ENCODE measurements around the gene GNAT2.

Gene GNAT2

DNA sequence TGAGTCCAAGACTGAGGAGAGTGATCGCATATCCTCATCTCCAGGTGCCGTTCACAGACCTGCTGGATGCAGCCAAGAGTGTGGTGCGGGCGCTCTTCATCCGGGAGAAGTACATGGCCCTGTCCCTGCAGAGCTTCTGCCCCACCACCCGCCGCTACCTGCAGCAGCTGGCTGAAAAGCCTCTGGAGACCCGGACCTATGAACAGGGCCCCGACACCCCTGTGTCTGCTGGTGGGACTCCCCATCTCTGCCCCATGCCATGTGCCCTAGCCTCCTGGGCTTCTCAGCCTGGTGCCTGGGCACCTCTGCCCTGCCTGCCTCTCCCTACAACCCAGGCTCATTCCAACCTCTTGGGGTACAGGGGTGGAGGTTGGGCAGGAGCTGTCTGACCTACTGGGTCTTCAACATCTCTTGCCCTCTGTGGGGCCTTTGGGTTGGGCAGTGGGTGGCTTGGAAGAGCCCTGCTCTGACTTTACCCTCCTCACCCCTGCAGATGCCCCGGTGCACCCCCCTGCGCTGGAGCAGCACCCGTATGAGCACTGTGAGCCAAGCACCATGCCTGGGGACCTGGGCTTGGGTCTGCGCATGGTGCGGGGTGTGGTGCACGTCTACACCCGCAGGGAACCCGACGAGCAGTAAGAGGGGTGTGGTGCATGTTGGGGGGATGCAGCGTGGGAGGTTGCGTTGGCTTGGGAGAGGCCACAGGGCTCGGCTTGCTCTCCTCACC, 7.4 kb upstream of the GNAT2 start:
- no peak for DNase-seq (ENCODE audit: low read depth)

DNA sequence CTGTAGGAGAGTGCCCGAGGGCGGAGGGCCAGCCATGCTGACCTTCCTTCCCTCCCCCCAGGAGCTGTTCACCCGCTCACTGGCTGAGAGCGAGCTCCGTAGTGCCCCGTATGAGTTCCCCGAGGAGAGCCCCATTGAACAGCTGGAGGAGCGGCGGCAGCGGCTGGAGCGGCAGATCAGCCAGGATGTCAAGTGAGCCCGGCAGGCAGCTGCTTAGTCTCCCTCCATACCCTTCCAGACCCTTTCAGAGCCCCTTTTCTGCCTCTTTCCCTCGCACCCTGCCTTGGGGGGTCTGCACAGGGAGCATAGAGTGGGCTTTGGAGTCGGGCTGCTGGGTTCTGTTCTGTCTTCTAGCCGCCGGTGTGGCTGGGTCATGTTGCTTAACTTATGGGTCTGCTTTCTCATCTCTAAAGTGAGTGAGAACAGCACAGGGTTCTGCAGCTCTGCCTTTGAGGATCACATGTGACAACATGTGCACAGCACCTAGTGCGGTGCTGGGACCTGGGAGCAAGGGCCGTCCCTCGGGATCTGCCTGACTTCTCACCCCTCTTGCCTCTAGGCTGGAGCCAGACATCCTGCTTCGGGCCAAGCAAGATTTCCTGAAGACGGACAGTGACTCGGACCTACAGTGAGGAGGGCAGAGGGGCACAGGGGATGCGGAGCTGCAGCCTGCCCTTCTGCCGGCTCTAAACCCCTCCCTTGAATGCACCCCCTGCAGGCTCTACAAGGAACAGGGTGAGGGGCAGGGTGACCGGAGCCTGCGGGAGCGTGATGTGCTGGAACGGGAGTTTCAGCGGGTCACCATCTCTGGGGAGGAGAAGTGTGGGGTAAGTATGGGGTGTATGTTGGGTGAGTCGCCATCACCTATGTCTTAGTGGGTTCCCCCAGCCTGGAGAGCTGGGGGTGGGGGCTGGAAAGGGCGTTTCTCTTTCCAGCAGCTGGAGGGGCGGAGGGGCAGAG, 6.5 kb upstream of the GNAT2 start:
- DNase-seq (ENCODE audit: low read depth), result no peak

- DNase-seq (ENCODE audit: low read depth), result no peak
Measured at GRCh38 chr1:109625176-109625575, 5.8 kb upstream of the GNAT2 start.

GRCh38 chr1:109624201-109625010, 5.0 kb upstream of the GNAT2 start:
- DNase-seq (ENCODE audit: low read depth), result no peak

DNA sequence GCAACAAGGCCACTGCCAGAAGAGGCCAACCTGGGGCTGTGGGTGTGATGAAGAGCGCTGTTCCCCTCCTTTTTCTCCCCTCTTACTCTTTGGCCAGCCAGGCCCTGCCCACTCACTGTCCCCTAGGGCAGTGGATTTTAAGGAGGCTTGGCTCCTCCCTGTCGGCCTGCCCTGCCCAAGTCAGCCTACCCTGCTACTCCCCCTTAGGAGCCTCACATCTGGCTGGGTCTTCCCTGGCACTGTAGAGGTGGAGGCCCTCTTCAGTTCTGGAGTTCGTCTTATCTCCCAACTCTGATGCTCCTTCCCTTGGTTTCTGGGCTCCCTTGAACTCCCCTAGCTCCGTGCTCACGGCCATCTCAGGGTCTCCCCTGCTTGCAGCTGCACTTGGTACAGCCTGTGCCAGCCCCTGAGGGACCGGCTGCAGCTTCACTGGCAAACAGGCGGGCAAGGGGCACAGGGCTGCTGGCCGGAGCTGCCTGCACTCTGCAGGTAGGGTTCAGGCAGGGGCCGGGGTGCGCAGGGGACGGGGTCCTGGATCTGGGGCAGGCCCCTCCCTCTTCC, 4.3 kb upstream of the GNAT2 start:
- DNase-seq (ENCODE audit: low read depth), result no peak

DNA sequence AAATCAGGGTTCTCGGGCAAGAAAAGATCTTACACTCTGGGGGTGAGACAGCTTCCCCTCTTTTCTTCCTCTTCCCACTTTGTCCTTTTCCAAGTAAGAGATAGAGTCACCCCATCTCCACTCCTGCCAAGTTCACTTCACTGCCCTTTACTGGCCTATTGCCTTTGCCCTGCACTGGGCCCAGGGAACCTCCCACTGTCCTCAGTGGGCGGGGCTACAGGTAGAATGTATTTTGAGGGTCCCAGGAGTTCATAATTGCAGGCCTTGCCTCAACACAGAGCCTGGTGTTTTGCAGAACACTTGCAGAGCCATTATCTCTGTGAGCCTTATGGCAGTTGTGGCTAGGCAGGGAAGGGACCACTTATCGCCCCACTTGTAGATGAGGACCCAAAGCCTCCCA, 3.5 kb upstream of the GNAT2 start:
- DNase-seq (ENCODE audit: low read depth), result no peak

- no peak for DNase-seq (ENCODE audit: low read depth)
Measured at GRCh38 chr1:109622137-109622892, 2.9 kb upstream of the GNAT2 start.

DNA sequence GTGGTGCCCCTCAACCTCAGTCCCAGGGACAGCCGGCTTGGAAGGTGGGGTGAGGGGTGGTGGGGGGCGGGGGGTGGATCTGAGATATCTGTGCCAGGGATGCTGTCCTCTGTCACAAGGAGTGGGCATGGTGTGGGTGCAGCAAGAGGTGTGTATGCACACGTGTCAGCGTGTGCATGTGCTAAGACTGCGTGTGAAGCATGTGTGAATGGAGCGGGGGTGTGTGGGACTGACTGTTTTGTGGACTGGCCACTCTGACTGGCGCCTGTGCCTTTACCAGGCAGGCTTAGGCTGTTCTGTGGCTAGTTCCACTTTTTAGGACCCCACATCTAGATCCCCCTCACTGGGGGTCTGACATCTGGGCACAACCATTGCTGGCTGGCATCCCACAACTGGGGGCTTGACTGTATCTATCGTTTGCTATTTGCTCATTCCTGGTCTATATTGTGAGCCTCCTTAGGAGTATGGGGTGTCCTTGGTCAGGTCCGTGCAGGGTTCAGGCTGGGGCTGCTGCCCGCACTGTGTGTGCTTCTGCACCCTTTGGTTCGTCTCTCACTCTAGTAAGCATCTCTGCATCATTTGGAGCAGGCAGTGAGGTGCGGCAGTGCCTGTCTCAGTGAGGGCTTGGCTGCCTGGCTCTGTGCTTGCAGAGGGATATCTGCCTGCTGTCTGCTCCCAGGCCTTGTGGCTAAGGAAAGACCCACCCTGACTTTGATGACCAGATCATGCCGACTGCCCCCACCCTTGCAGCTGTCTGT, 2.1 kb upstream of the GNAT2 start:
- no peak for DNase-seq (ENCODE audit: low read depth)

DNA sequence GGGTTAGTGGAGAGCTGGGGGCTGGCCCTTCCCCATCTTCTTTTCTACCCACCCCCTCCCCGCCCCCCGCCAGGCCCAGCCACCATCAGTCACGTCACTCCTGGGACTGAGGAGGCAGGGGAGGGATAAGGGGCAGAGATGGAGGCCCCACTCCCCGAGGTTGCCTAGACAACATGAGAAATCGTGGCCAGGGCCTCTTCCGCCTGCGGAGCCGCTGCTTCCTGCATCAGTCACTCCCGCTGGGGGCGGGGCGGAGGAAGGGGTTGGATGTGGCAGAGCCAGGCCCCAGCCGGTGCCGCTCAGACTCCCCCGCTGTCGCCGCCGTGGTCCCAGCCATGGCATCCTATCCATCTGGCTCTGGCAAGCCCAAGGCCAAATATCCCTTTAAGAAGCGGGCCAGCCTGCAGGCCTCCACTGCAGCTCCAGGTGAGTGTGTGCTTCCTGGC, 1.4 kb upstream of the GNAT2 start:
- DNase-seq (ENCODE audit: low read depth), result peak; percentile 96

- no peak for DNase-seq (ENCODE audit: low read depth)
Measured at GRCh38 chr1:109620401-109620791, 980 bp upstream of the GNAT2 start.

DNA sequence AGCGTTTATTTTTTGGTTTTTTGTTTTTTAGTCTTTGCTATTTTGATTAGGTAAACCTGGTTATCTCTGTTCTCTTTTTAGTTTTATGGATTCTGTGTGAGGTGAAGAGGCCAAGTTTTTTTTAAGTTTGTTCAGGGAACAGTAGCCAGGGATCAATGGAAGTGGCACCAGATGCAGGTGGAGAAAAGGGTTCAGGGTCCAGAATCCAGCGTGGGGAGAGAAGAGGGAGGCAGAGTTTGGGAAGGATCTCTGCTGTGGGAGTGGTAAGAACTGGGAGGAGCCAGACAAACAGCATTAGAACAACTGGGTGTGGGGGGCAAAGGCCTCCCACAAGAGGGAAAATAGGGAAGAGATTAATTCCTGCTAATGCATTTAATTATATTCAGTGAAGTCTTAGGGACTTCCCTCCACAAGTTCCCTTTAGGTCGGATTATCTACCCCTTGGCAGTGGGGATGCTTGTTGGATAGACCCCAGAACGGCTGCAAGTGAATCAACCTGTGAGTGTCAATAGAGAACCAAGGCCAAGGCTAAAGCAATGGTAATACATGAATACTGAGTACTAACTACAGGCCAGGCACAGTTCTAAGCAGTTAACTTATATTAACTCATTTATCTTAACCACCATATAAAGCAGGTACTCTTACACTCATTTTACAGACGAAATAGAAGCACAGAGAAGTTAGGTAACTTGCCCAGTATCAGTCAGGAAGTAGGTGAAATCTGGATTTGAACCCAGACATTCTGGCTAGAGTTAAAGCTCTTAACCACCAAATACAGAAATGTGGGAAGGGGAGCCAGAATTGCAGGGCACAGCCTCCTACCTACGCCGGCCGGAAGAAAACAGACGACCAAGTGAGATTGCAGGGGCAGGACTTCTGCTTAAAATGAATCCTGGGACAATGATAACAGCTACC, 498 bp downstream of the GNAT2 start:
- no peak for DNase-seq (ENCODE audit: low read depth)

DNA sequence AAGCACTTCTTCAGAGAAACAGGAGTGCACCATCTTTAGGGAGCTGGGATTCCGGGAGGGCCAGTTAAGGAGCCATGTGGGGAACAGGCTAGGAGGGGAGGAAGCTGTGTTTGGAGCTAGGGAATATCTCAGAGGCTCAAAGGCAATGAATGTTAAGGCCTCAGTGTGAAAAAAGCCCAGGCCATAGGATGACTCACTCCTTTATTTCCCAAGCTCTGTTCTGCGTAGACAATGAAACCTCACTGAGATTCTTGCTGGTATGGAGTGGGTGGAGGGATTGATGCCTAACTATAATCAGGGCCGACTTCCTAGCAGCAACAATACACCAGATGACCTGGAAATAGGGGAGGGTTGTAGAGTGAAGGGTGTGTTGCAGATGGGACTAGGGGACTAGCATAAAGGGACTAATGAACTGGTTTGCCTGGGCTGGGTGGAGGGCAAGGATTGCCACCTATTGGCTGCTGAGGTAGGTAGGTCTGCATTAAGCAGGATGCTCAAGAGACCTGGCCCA, 2.1 kb downstream of the GNAT2 start:
- no peak for DNase-seq (ENCODE audit: low read depth)

DNA sequence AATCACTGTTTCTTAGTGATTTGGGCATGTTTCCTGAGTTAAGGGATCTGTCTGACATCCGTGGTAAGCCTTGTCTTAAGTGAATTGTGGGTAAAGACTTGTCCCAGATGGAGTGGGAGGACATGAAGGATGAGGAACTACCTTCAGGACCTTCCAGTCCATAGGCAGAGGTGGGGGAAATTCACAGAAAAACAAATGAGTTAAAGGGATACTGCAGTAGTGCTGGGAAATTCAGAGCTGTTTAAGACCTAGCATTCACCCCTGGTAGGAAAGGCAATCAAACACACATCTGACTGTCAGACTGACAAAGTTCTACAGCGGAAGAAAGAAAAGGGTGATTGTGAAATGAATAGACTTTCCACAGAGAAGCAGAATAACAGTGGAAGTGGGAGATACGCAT, 3.0 kb downstream of the GNAT2 start:
- no peak for DNase-seq (ENCODE audit: low read depth)

- DNase-seq (ENCODE audit: low read depth), result no peak
Measured at GRCh38 chr1:109615879-109616278, 3.5 kb downstream of the GNAT2 start.

- DNase-seq (ENCODE audit: low read depth), result no peak
Measured at GRCh38 chr1:109613361-109614147, 5.9 kb downstream of the GNAT2 start.

DNA sequence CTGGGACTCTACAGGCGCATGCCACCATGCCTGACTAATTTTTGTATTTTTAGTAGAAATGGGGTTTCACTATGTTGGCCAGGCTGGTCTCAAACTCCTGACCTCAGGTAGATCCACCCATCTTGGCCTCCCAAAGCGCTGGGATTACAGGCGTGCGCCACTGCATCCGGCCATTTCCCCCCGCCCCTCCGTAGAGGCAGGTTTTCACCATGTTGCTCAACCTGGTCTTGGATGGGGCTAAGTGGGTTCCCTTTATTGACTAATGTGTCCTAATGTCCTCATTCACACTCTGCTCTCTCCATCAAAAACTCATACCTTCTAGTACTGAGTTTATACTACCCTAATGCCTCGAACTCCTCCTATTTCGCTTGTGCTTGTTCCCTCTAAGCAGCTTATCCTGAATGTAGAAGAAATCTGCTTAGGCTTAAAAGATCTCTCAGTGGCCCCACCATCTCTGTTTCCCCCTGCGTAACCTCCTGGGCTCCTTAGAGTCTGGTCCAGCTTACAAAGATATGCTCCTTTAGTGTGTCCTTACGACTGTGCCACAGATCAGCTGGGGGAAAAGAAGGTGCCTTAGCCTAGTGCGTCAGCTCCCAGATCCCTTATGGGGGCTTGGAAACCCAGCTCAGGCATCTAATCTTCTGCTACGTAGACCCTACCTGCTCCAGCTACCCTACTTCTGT, 8.0 kb downstream of the GNAT2 start:
- no peak for DNase-seq (ENCODE audit: low read depth)

DNA sequence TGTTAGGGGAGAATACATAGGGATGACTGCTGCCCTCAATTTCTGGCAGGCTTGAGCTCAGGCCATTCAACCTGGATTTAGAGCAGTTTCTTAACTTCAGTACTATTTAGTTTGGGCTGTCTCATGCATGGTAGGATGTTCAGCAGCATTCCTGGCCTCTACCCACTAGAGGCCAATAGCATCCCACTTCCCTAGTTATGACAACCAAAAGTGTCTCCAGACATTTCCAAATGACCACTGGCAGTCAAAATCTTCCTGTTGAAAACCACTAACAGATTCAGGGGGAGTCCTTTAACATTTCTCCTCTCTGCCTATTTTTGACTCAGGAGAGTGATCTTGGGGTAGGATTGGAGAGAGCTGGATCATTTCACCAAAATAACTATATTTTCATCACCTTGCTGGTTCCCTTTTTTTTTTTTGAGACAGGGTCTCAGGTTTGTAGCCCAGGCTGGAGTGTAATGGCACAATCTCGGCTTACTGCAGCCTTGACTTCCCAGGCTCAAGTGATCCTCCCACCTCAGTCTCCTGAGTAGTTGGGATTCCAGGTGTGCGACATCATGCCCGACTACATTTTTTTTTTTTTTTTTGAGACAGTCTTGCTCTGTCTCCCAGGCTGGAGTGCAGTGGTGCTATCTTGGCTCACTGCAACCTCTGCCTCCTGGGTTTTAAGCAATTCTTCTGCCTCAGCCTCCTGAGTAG, 8.7 kb downstream of the GNAT2 start:
- DNase-seq (ENCODE audit: low read depth), result no peak

Data from activated T-helper 9 cell treated with anti-CD3 and anti-CD28 coated beads, Interleukin-2, amount 50 U/mL, for 16 hours (primary cell).